ENCODE results near the gene CDH22.

Gene CDH22

GRCh38 chr20:46204594-46205186 lies 103.6 kb downstream of the CDH22 start:
- no peak for DNase-seq (ENCODE audit: low read depth)
- TF ChIP-seq CTCF (IDR thresholded peaks at IDR 0.05; ENCODE audit: control insufficient read depth, extremely low read depth, insufficient read depth): no peak

GRCh38 chr20:46203510-46203837 lies 104.8 kb downstream of the CDH22 start:
- no peak for DNase-seq (ENCODE audit: low read depth)
- no peak overlapping the region for H3K4me3 ChIP-seq (ENCODE audit: low read depth, low read length)
- no peak for TF ChIP-seq CTCF (IDR thresholded peaks at IDR 0.05; ENCODE audit: control insufficient read depth, extremely low read depth, insufficient read depth)

More at GRCh38 chr20:46204594-46205186, 103.6 kb downstream of the CDH22 start:
- no peak overlapping the region for H3K4me3 ChIP-seq (ENCODE audit: low read depth, low read length)

GRCh38 chr20:46202766-46203509 lies 105.4 kb downstream of the CDH22 start:
- no peak for DNase-seq (ENCODE audit: low read depth)
- H3K4me3 ChIP-seq (ENCODE audit: low read depth, low read length): no peak overlapping the region
- no peak for TF ChIP-seq CTCF (IDR thresholded peaks at IDR 0.05; ENCODE audit: control insufficient read depth, extremely low read depth, insufficient read depth)

GRCh38 chr20:46200582-46201570 lies 107.4 kb downstream of the CDH22 start:
- no peak overlapping the region for H3K4me3 ChIP-seq (ENCODE audit: low read depth, low read length)
- no peak for DNase-seq (ENCODE audit: low read depth)
- TF ChIP-seq CTCF (IDR thresholded peaks at IDR 0.05; ENCODE audit: control insufficient read depth, extremely low read depth, insufficient read depth): no peak

GRCh38 chr20:46199198-46199597 lies 109.1 kb downstream of the CDH22 start:
- no peak overlapping the region for H3K4me3 ChIP-seq (ENCODE audit: low read depth, low read length)
- no peak for TF ChIP-seq CTCF (IDR thresholded peaks at IDR 0.05; ENCODE audit: control insufficient read depth, extremely low read depth, insufficient read depth)
- no peak for DNase-seq (ENCODE audit: low read depth)

GRCh38 chr20:46196990-46197389 lies 111.3 kb downstream of the CDH22 start:
- DNase-seq (ENCODE audit: low read depth): no peak
- no peak overlapping the region for H3K4me3 ChIP-seq (ENCODE audit: low read depth, low read length)
- no peak for TF ChIP-seq CTCF (IDR thresholded peaks at IDR 0.05; ENCODE audit: control insufficient read depth, extremely low read depth, insufficient read depth)

Data from LNCaP clone FGC (cell line).